PC-3 (cell line): ENCODE measurements around the gene CMTM2.

ENCODE experiments used
- EZH2phosphoT487 ChIP-seq: fragments of 300-600 bp; sonication (generic); IDR thresholded peaks from 2 replicates; pipeline ENCODE4 v1.6.1; 2018; ENCODE audit warnings: mild to moderate bottlenecking, antibody characterized with exemption, low read length, borderline replicate concordance
- TF ChIP-seq, protein P1 (sequence below): fragments of 300-600 bp; sonication (generic); conservative IDR thresholded peaks from 2 replicates; pipeline ENCODE4 v1.5.1; 2017; ENCODE audit warnings: antibody characterized with exemption, low read depth, mild to moderate bottlenecking, low read length

DNA sequence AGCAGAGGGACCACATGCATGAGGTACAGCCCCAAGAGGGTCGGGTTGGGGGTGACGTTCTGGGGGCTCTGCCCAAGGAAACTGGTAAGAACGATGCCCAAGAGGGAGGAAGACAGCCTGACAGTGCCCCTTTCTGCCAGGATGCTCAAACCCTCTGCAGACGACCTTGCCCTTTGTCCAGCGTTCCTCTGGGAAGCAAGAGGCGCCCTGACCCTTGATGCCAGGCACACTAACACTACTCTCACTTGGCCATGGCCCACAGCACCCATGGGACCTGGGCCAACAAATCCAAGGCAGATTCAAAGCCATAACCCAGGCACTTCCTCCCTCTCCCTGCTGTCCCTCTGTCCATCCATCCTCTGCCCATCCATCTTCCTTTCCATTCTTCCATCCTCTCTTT lies 49.8 kb upstream of the CMTM2 start:
- TF ChIP-seq, protein P1, sequence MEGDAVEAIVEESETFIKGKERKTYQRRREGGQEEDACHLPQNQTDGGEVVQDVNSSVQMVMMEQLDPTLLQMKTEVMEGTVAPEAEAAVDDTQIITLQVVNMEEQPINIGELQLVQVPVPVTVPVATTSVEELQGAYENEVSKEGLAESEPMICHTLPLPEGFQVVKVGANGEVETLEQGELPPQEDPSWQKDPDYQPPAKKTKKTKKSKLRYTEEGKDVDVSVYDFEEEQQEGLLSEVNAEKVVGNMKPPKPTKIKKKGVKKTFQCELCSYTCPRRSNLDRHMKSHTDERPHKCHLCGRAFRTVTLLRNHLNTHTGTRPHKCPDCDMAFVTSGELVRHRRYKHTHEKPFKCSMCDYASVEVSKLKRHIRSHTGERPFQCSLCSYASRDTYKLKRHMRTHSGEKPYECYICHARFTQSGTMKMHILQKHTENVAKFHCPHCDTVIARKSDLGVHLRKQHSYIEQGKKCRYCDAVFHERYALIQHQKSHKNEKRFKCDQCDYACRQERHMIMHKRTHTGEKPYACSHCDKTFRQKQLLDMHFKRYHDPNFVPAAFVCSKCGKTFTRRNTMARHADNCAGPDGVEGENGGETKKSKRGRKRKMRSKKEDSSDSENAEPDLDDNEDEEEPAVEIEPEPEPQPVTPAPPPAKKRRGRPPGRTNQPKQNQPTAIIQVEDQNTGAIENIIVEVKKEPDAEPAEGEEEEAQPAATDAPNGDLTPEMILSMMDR, result no peak
- no peak for TF ChIP-seq EZH2phosphoT487
